ENCODE results near the gene C10orf88.

Gene C10orf88

GRCh38 chr10:122993797-122994336 lies 39.8 kb upstream of the C10orf88 start:
- H3K4ac ChIP-seq (ENCODE audit: low read length) = no peak overlapping the region
- no peak overlapping the region for H2AFZ ChIP-seq (ENCODE audit: low read length)
- H3K27ac ChIP-seq (replicated peaks; ENCODE audit: low read length) = no peak overlapping the region
- WGBS, 2 donors (ENCODE audit: extremely low coverage in 2 of 2, insufficient read length in 2 of 2, insufficient replicate concordance in 1 of 2) = no CpG with 5 or more reads among the region's 6 CpGs
- H3K4me2 ChIP-seq (ENCODE audit: insufficient read depth, low read length, poor library complexity, severe bottlenecking) = no peak overlapping the region
- no peak overlapping the region for H4K8ac ChIP-seq (ENCODE audit: low read depth, low read length)
- H3K14ac ChIP-seq (ENCODE audit: low read length) = no peak overlapping the region
- H3K4me1 ChIP-seq (ENCODE audit: control insufficient read depth in 2 of 2, insufficient read depth in 1 of 2, low read depth in 1 of 2, low read length in 2 of 2) = no peaks in the 10 kb centered on the region
- H3K36me3 ChIP-seq (replicated peaks in 1 of 2; ENCODE audit: control insufficient read depth in 2 of 2, insufficient read depth in 2 of 2, low read length in 2 of 2) = peaks cover 9 to 75% of the 10 kb centered on the region in 2 donors
- H3K9me3 ChIP-seq (replicated peaks in 1 of 2; ENCODE audit: control insufficient read depth in 2 of 2, insufficient read depth in 1 of 2, low read depth in 1 of 2, low read length in 2 of 2) = peaks cover 0 to 3% of the 10 kb centered on the region in 2 donors
- H2BK15ac ChIP-seq (ENCODE audit: low read length) = no peak overlapping the region
- H3K27me3 ChIP-seq (ENCODE audit: control insufficient read depth in 3 of 3, insufficient read depth in 3 of 3, low read depth in 1 of 3, low read length in 3 of 3) = no peaks in the 10 kb centered on the region
- H3K9ac ChIP-seq (ENCODE audit: low read depth, low read length, poor library complexity) = no peak overlapping the region
- no peak overlapping the region for H2BK120ac ChIP-seq (ENCODE audit: low read depth, low read length)
- no peaks in the 10 kb centered on the region for H3K79me1 ChIP-seq (ENCODE audit: low read depth, low read length)
- H4K91ac ChIP-seq (ENCODE audit: low read depth, low read length, poor library complexity) = no peak overlapping the region
- H3K23ac ChIP-seq (ENCODE audit: low read depth, low read length, poor library complexity) = no peak overlapping the region
- H3K4me3 ChIP-seq (ENCODE audit: low read length in 2 of 2) = no peak overlapping the region
- no peak overlapping the region for H3K18ac ChIP-seq (ENCODE audit: low read length)
- no peak overlapping the region for H2AK5ac ChIP-seq (ENCODE audit: low read depth, low read length)
- no peak for DNase-seq (ENCODE audit: low spot score)
- H2BK5ac ChIP-seq (ENCODE audit: low read length) = no peak overlapping the region
- no peak overlapping the region for H2BK12ac ChIP-seq (ENCODE audit: low read length)

GRCh38 chr10:122992031-122992585 lies 38.1 kb upstream of the C10orf88 start:
- WGBS, 2 donors (ENCODE audit: extremely low coverage in 2 of 2, insufficient read length in 2 of 2, insufficient replicate concordance in 1 of 2) = no CpG with 5 or more reads among the region's 1 CpG
- Histone ChIP-seq H3K9me3 (replicated peaks in 1 of 2; ENCODE audit: control insufficient read depth in 2 of 2, insufficient read depth in 1 of 2, low read depth in 1 of 2, low read length in 2 of 2) (peaks cover 0 to 3% of the 10 kb centered on the region in 2 donors), H4K91ac (ENCODE audit: low read depth, low read length, poor library complexity) (no peak overlapping the region), H3K27me3 (ENCODE audit: control insufficient read depth in 3 of 3, insufficient read depth in 3 of 3, low read depth in 1 of 3, low read length in 3 of 3) (no peaks in the 10 kb centered on the region), H3K4me3 (ENCODE audit: low read length in 2 of 2) (no peak overlapping the region), H3K27ac (replicated peaks; ENCODE audit: low read length) (no peak overlapping the region), H3K18ac (ENCODE audit: low read length) (no peak overlapping the region), H2BK120ac (ENCODE audit: low read depth, low read length) (no peak overlapping the region), H3K9ac (ENCODE audit: low read depth, low read length, poor library complexity) (no peak overlapping the region), H4K8ac (ENCODE audit: low read depth, low read length) (no peak overlapping the region), H3K4ac (ENCODE audit: low read length) (no peak overlapping the region), H2AFZ (ENCODE audit: low read length) (no peak overlapping the region), H3K79me1 (ENCODE audit: low read depth, low read length) (no peaks in the 10 kb centered on the region), H3K14ac (ENCODE audit: low read length) (no peak overlapping the region), H3K4me2 (ENCODE audit: insufficient read depth, low read length, poor library complexity, severe bottlenecking) (no peak overlapping the region), H2BK5ac (ENCODE audit: low read length) (no peak overlapping the region), H3K36me3 (replicated peaks in 1 of 2; ENCODE audit: control insufficient read depth in 2 of 2, insufficient read depth in 2 of 2, low read length in 2 of 2) (peaks cover 9 to 77% of the 10 kb centered on the region in 2 donors), H2AK5ac (ENCODE audit: low read depth, low read length) (no peak overlapping the region), H2BK15ac (ENCODE audit: low read length) (no peak overlapping the region), H2BK12ac (ENCODE audit: low read length) (no peak overlapping the region), H3K23ac (ENCODE audit: low read depth, low read length, poor library complexity) (no peak overlapping the region), H3K4me1 (ENCODE audit: control insufficient read depth in 2 of 2, insufficient read depth in 1 of 2, low read depth in 1 of 2, low read length in 2 of 2) (no peaks in the 10 kb centered on the region)
- DNase-seq (ENCODE audit: low spot score) = no peak

- Histone ChIP-seq H2BK12ac (ENCODE audit: low read length) (no peak overlapping the region), H3K4ac (ENCODE audit: low read length) (no peak overlapping the region), H3K4me2 (ENCODE audit: insufficient read depth, low read length, poor library complexity, severe bottlenecking) (no peak overlapping the region), H2AK5ac (ENCODE audit: low read depth, low read length) (no peak overlapping the region), H4K8ac (ENCODE audit: low read depth, low read length) (no peak overlapping the region), H3K9me3 (replicated peaks in 1 of 2; ENCODE audit: control insufficient read depth in 2 of 2, insufficient read depth in 1 of 2, low read depth in 1 of 2, low read length in 2 of 2) (peaks cover 0 to 3% of the 10 kb centered on the region in 2 donors), H3K36me3 (replicated peaks in 1 of 2; ENCODE audit: control insufficient read depth in 2 of 2, insufficient read depth in 2 of 2, low read length in 2 of 2) (peaks cover 8 to 74% of the 10 kb centered on the region in 2 donors), H2BK15ac (ENCODE audit: low read length) (no peak overlapping the region), H3K4me1 (ENCODE audit: control insufficient read depth in 2 of 2, insufficient read depth in 1 of 2, low read depth in 1 of 2, low read length in 2 of 2) (no peaks in the 10 kb centered on the region), H3K23ac (ENCODE audit: low read depth, low read length, poor library complexity) (no peak overlapping the region), H2BK120ac (ENCODE audit: low read depth, low read length) (no peak overlapping the region), H3K27me3 (ENCODE audit: control insufficient read depth in 3 of 3, insufficient read depth in 3 of 3, low read depth in 1 of 3, low read length in 3 of 3) (no peaks in the 10 kb centered on the region), H3K4me3 (ENCODE audit: low read length in 2 of 2) (no peak overlapping the region), H3K14ac (ENCODE audit: low read length) (no peak overlapping the region), H2BK5ac (ENCODE audit: low read length) (no peak overlapping the region), H4K91ac (ENCODE audit: low read depth, low read length, poor library complexity) (no peak overlapping the region), H3K27ac (replicated peaks; ENCODE audit: low read length) (no peak overlapping the region), H3K18ac (ENCODE audit: low read length) (no peak overlapping the region), H2AFZ (ENCODE audit: low read length) (no peak overlapping the region), H3K9ac (ENCODE audit: low read depth, low read length, poor library complexity) (no peak overlapping the region), H3K79me1 (ENCODE audit: low read depth, low read length) (no peaks in the 10 kb centered on the region)
- no CpG with 5 or more reads among the region's 5 CpGs for WGBS, 2 donors (ENCODE audit: extremely low coverage in 2 of 2, insufficient read length in 2 of 2, insufficient replicate concordance in 1 of 2)
- DNase-seq (ENCODE audit: low spot score) = no peak
Measured at GRCh38 chr10:122990278-122990677, 36.3 kb upstream of the C10orf88 start.

- Histone ChIP-seq H3K27ac (replicated peaks; ENCODE audit: low read length) (no peak overlapping the region), H2BK15ac (ENCODE audit: low read length) (no peak overlapping the region), H4K8ac (ENCODE audit: low read depth, low read length) (no peak overlapping the region), H2AK5ac (ENCODE audit: low read depth, low read length) (no peak overlapping the region), H3K36me3 (replicated peaks in 1 of 2; ENCODE audit: control insufficient read depth in 2 of 2, insufficient read depth in 2 of 2, low read length in 2 of 2) (peaks cover 0 to 73% of the 10 kb centered on the region in 2 donors), H3K14ac (ENCODE audit: low read length) (no peak overlapping the region), H2AFZ (ENCODE audit: low read length) (no peak overlapping the region), H3K27me3 (ENCODE audit: control insufficient read depth in 3 of 3, insufficient read depth in 3 of 3, low read depth in 1 of 3, low read length in 3 of 3) (no peaks in the 10 kb centered on the region), H2BK5ac (ENCODE audit: low read length) (no peak overlapping the region), H3K4me3 (ENCODE audit: low read length in 2 of 2) (no peak overlapping the region), H2BK120ac (ENCODE audit: low read depth, low read length) (no peak overlapping the region), H3K79me1 (ENCODE audit: low read depth, low read length) (no peaks in the 10 kb centered on the region), H3K23ac (ENCODE audit: low read depth, low read length, poor library complexity) (no peak overlapping the region), H3K4me1 (ENCODE audit: control insufficient read depth in 2 of 2, insufficient read depth in 1 of 2, low read depth in 1 of 2, low read length in 2 of 2) (no peaks in the 10 kb centered on the region), H3K4me2 (ENCODE audit: insufficient read depth, low read length, poor library complexity, severe bottlenecking) (no peak overlapping the region), H3K9ac (ENCODE audit: low read depth, low read length, poor library complexity) (no peak overlapping the region), H3K9me3 (replicated peaks in 1 of 2; ENCODE audit: control insufficient read depth in 2 of 2, insufficient read depth in 1 of 2, low read depth in 1 of 2, low read length in 2 of 2) (no peaks in the 10 kb centered on the region), H3K4ac (ENCODE audit: low read length) (no peak overlapping the region), H2BK12ac (ENCODE audit: low read length) (no peak overlapping the region), H3K18ac (ENCODE audit: low read length) (no peak overlapping the region), H4K91ac (ENCODE audit: low read depth, low read length, poor library complexity) (no peak overlapping the region)
- no CpG with 5 or more reads among the region's 2 CpGs for WGBS, 2 donors (ENCODE audit: extremely low coverage in 2 of 2, insufficient read length in 2 of 2, insufficient replicate concordance in 1 of 2)
- DNase-seq (ENCODE audit: low spot score) = no peak
Measured at GRCh38 chr10:122988501-122988900, 34.5 kb upstream of the C10orf88 start.
